Measurements from ENCODE around the gene EPHA3. TPM values are rescaled to one million over a fixed set of nuclear protein-coding genes. Genes with fewer than 3 reads are reported as not detected.

Gene EPHA3
- polyA plus RNA-seq, result 32.7 and 33.0 TPM in 2 replicates
- polyA minus RNA-seq, result 107 and 115 TPM in 2 replicates

GRCh38 chr3:89107461-89108290, at the start of gene EPHA3:
Gene EPHA3, plus strand, starts transcription at chr3:89107621. Its CDS starts 128 bp downstream, at chr3:89107749.
- Histone ChIP-seq H3K79me2 (replicated peaks; ENCODE audit: insufficient read depth, low read length) (peaks cover 42% of the 10 kb centered on the region), H3K36me3 (ENCODE audit: insufficient read depth, low read length) (no peaks in the 10 kb centered on the region), H3K9me2 (ENCODE audit: insufficient read depth, low read length) (no peaks in the 10 kb centered on the region), H3K27me3 (ENCODE audit: insufficient read depth, low read depth, low read length) (no peaks in the 10 kb centered on the region), H4K20me1 (ENCODE audit: insufficient read depth) (no peaks in the 10 kb centered on the region), H3K27ac (ENCODE audit: low read length) (peak within 1 kb of the TSS; percentile 79), H2AFZ (ENCODE audit: low read depth, low read length) (peak within 1 kb of the TSS; percentile 15), H3K9ac (ENCODE audit: low read length) (peak within 1 kb of the TSS; percentile 66), H3K4me2 (ENCODE audit: low read length) (peak within 1 kb of the TSS; percentile 33), H3K9me3 (ENCODE audit: low read length) (no peaks in the 10 kb centered on the region), H3K4me3 (ENCODE audit: low read length) (peak within 1 kb of the TSS; percentile 76), H3F3A (ENCODE audit: insufficient read depth, low read length, poor library complexity, severe bottlenecking) (no peaks in the 10 kb centered on the region)
- TF ChIP-seq EZH2 (IDR thresholded peaks at IDR 0.05; ENCODE audit: borderline replicate concordance, insufficient read depth, low read length, poor library complexity, severe bottlenecking) (no peak), RAD21 (conservative IDR thresholded peaks at IDR 0.05) (peak; percentile 76), POLR2AphosphoS5 (IDR thresholded peaks at IDR 0.05) (peak; percentile 77), EP300 (conservative IDR thresholded peaks at IDR 0.05; ENCODE audit: poor library complexity, severe bottlenecking) (peak; percentile 85), TAF1 (IDR thresholded peaks at IDR 0.05; ENCODE audit: low read depth) (peak; percentile 55), REST (IDR thresholded peaks at IDR 0.05; ENCODE audit: borderline replicate concordance) (no peak), MXI1 (conservative IDR thresholded peaks at IDR 0.05; ENCODE audit: poor library complexity, severe bottlenecking) (peak; percentile 96), SMC3 (conservative IDR thresholded peaks at IDR 0.05; ENCODE audit: poor library complexity) (peak; percentile 75), CTCF (IDR thresholded peaks at IDR 0.05; ENCODE audit: poor library complexity, severe bottlenecking) (peak; percentile 23)

GRCh38 chr3:89058371-89058770, 49.0 kb upstream of the EPHA3 start:
- Histone ChIP-seq H3K9me3 (ENCODE audit: low read length) (no peaks in the 10 kb centered on the region), H2AFZ (ENCODE audit: low read depth, low read length) (no peak overlapping the region), H3K27ac (ENCODE audit: low read length) (no peak overlapping the region), H3K36me3 (ENCODE audit: insufficient read depth, low read length) (no peaks in the 10 kb centered on the region), H3K9ac (ENCODE audit: low read length) (no peak overlapping the region), H3F3A (ENCODE audit: insufficient read depth, low read length, poor library complexity, severe bottlenecking) (no peaks in the 10 kb centered on the region), H3K79me2 (replicated peaks; ENCODE audit: insufficient read depth, low read length) (no peaks in the 10 kb centered on the region), H3K9me2 (ENCODE audit: insufficient read depth, low read length) (no peaks in the 10 kb centered on the region), H3K4me2 (ENCODE audit: low read length) (no peak overlapping the region), H3K4me3 (ENCODE audit: low read length) (no peak overlapping the region), H3K27me3 (ENCODE audit: insufficient read depth, low read depth, low read length) (no peaks in the 10 kb centered on the region), H4K20me1 (ENCODE audit: insufficient read depth) (no peaks in the 10 kb centered on the region)
- no peak for TF ChIP-seq RAD21 (conservative IDR thresholded peaks at IDR 0.05)
- TF ChIP-seq SMC3 (conservative IDR thresholded peaks at IDR 0.05; ENCODE audit: poor library complexity), result no peak
- no peak for TF ChIP-seq REST (IDR thresholded peaks at IDR 0.05; ENCODE audit: borderline replicate concordance)
- no peak for TF ChIP-seq TAF1 (IDR thresholded peaks at IDR 0.05; ENCODE audit: low read depth)
- no peak for TF ChIP-seq POLR2AphosphoS5 (IDR thresholded peaks at IDR 0.05)
- no peak for TF ChIP-seq MXI1 (conservative IDR thresholded peaks at IDR 0.05; ENCODE audit: poor library complexity, severe bottlenecking)
